Endothelial cell of umbilical vein (primary cell): ENCODE results near the gene TMC3. TPM values are rescaled to one million over a fixed set of nuclear protein-coding genes. Genes with fewer than 3 reads are reported as not detected.

Experiments
- BruUV-seq: library from RNA; stranded (reverse); fragments of 400-500 nt; replicated peaks from 2 replicates; lab custom pipeline; 2021; lab: Mats Ljungman, UMichigan
- CTCF ChIA-PET: fragments of 300-600, 350-600 bp; sonication (Branson Sonifier 250); formaldehyde crosslinking; loops from one replicate; lab custom pipeline; 2021; ENCODE audit warnings: antibody characterized with exemption, inconsistent platforms; lab: Charles Lee
- POLR2A ChIA-PET: fragments of 300-600, 350-600 bp; sonication (Branson Sonifier 250); formaldehyde crosslinking; loops from one replicate; lab custom pipeline; 2021; ENCODE audit warnings: antibody characterized with exemption, inconsistent platforms; lab: Charles Lee
- DNase-seq: peaks from one replicate; pipeline ENCODE4 v3.0.0-alpha.2; 2011; ENCODE audit warnings: low read depth, low spot score
- FAIRE-seq: peaks from 2 replicates; lab custom pipeline; 2011; peaks lifted over from hg19 to GRCh38; lab: Jason Lieb, UNC
- H2AFZ ChIP-seq: 2 replicates; pipeline ENCODE4 v1.6.0; 2012; ENCODE audit warnings: low read depth, low read length, control low read depth, inconsistent platforms
- H3K27ac ChIP-seq: 2 replicates; pipeline ENCODE4 v1.5.1; 2011; ENCODE audit warnings: low read depth, mild to moderate bottlenecking, control low read depth, low read length, moderate library complexity; ENCODE audit not compliant: insufficient read depth
- H3K27me3 ChIP-seq, 2 experiments: 2 replicates each; pipeline versions ENCODE4 v1.6.0 to v1.6.1; 2011; ENCODE audit warnings: low read length in 2 of 2, mixed read lengths in 1 of 2; ENCODE audit not compliant: control insufficient read depth in 2 of 2, insufficient read depth in 2 of 2
- H3K36me3 ChIP-seq, 2 experiments: 2 replicates in 1 of 2; 3 replicates in 1 of 2; pipeline ENCODE4 v1.5.1; 2011; ENCODE audit warnings: low read length in 2 of 2, mild to moderate bottlenecking in 1 of 2, moderate library complexity in 1 of 2; ENCODE audit not compliant: control insufficient read depth in 2 of 2, insufficient read depth in 2 of 2; ENCODE audit errors: extremely low read depth in 1 of 2
- H3K4me1 ChIP-seq: 3 replicates; pipeline ENCODE4 v1.5.1; 2011; ENCODE audit warnings: mild to moderate bottlenecking, low read length; ENCODE audit not compliant: control insufficient read depth, insufficient read depth; ENCODE audit errors: extremely low read depth
- H3K4me2 ChIP-seq: 2 replicates; pipeline ENCODE4 v1.6.1; 2011; ENCODE audit warnings: low read length, control low read depth, mixed read lengths; ENCODE audit not compliant: insufficient read depth
- H3K4me3 ChIP-seq, 3 experiments: fragments of 200-600 bp in 1 of 3; sonication (generic), shearing (Covaris generic) in 1 of 3; replicated peaks in 1 of 3; 2 replicates each; pipeline ENCODE4 v1.5.1; 2011 to 2016; ENCODE audit warnings: control low read depth in 3 of 3, low read length in 3 of 3, mild to moderate bottlenecking in 2 of 3, inconsistent platforms in 1 of 3, low read depth in 1 of 3, moderate library complexity in 1 of 3; ENCODE audit not compliant: insufficient read depth in 1 of 3
- H3K79me2 ChIP-seq: 2 replicates; pipeline ENCODE4 v1.6.0; 2012; ENCODE audit warnings: low read length, inconsistent platforms; ENCODE audit not compliant: control insufficient read depth, insufficient read depth
- H3K9ac ChIP-seq: replicated peaks from 2 replicates; pipeline ENCODE3; 2011; ENCODE audit warnings: low read length, control low read depth; ENCODE audit not compliant: insufficient read depth; ENCODE audit errors: extremely low read depth
- H3K9me1 ChIP-seq: replicated peaks from 3 replicates; pipeline ENCODE4 v1.6.0; 2011; ENCODE audit warnings: mild to moderate bottlenecking, low read length; ENCODE audit not compliant: control insufficient read depth, insufficient read depth; ENCODE audit errors: extremely low read depth
- H3K9me3 ChIP-seq: replicated peaks from 2 replicates; pipeline ENCODE4 v1.5.1; 2012; ENCODE audit warnings: low read length, inconsistent platforms; ENCODE audit not compliant: control insufficient read depth, insufficient read depth
- H4K20me1 ChIP-seq: replicated peaks from 2 replicates; pipeline ENCODE3; 2011; ENCODE audit warnings: mild to moderate bottlenecking, low read length; ENCODE audit not compliant: control insufficient read depth, insufficient read depth; ENCODE audit errors: extremely low read depth
- CTCF ChIP-seq, 2 donors: IDR thresholded peaks; 1 replicate in 1 of 2; 2 replicates in 1 of 2; pipeline ENCODE4 v1.5.1; 2011; ENCODE audit warnings: low read length in 2 of 2, mild to moderate bottlenecking in 2 of 2, moderate library complexity in 2 of 2, control low read depth in 1 of 2, inconsistent platforms in 1 of 2, low read depth in 1 of 2; ENCODE audit not compliant: insufficient read depth in 1 of 2; ENCODE audit errors: extremely low read depth in 1 of 2
- FOS ChIP-seq: IDR thresholded peaks from 2 replicates; pipeline ENCODE4 v1.6.1; 2011; ENCODE audit warnings: mild to moderate bottlenecking, low read length, moderate library complexity, borderline replicate concordance; ENCODE audit not compliant: insufficient read depth
- GATA2 ChIP-seq: IDR thresholded peaks from 2 replicates; pipeline ENCODE4 v1.7.0; 2011; ENCODE audit warnings: low read depth, mild to moderate bottlenecking, moderate library complexity, mixed read lengths, low read length; ENCODE audit not compliant: insufficient read length, insufficient read depth
- JUN ChIP-seq: IDR thresholded peaks from 2 replicates; pipeline ENCODE4 v1.6.1; 2011; ENCODE audit warnings: borderline replicate concordance, low read depth; ENCODE audit not compliant: insufficient read length, insufficient read depth
- MAX ChIP-seq: IDR thresholded peaks from 2 replicates; pipeline ENCODE4 v1.6.1; 2011; ENCODE audit not compliant: insufficient read depth, insufficient read length
- MYC ChIP-seq: IDR thresholded peaks from one replicate; pipeline ENCODE4 v1.6.1; 2011; ENCODE audit warnings: mild to moderate bottlenecking, low read depth, low read length
- POLR2AphosphoS5 ChIP-seq: IDR thresholded peaks from 2 replicates; pipeline ENCODE4 v1.6.1; 2012; ENCODE audit warnings: low read depth, mild to moderate bottlenecking, control low read depth, low read length, moderate library complexity; ENCODE audit not compliant: insufficient read depth
- dilution Hi-C: fragments of 300-500 bp; cut with MboI; formaldehyde crosslinking; loops from one replicate; pipeline ENCODE4 v1.15.0; 2019; ENCODE audit warnings: low sequenced_read_pairs; ENCODE audit not compliant: extremely low pct_ligation_motif_present
- intact Hi-C: fragments of 100-400 bp; cut with micrococcal nuclease; formaldehyde crosslinking; loops from one replicate; pipeline ENCODE4 v1.10.0; 2022
- polyA plus RNA-seq, 4 experiments: library from polyadenylated mRNA; depleted of rRNA in 3 of 4; stranded (reverse) in 3 of 4; unstranded in 1 of 4; fragments of >200 nt; gene quantifications; 2 replicates each; pipeline versions ENCODE4 v1.2.1 to v1.2.3, GENCODE V29; 2011 to 2012; ENCODE audit warnings: missing spikeins in 1 of 4
- total RNA-seq: library from RNA; stranded (reverse); gene quantifications from 2 replicates; pipeline ENCODE4 v1.2.3, GENCODE V29; 2021

Gene TMC3
- total and polyA plus RNA-seq, 2 donors (not counting 3 experiments of a cell fraction or from before 2014, with no cell fraction given) = not detected

- POLR2A ChIA-PET = no interaction called here
- no peak for TF ChIP-seq GATA2
- TF ChIP-seq POLR2AphosphoS5 = no peak
- no peak for TF ChIP-seq JUN
- TF ChIP-seq CTCF (IDR thresholded peaks at IDR 0.05; ENCODE audit: extremely low read depth in 1 of 2, insufficient read depth in 1 of 2, low read depth in 1 of 2, low read length in 2 of 2) = no peak
- H3K4me1 ChIP-seq = no peaks in the 10 kb centered on the region
These were observed 10.1 kb downstream of the TMC3 start for GRCh38 chr15:81363718-81364500.

GRCh38 chr15:81363276-81363675 lies 10.7 kb downstream of the TMC3 start:
- intact Hi-C loops = no loop called here
- Histone ChIP-seq H3K36me3 (no peaks in the 10 kb centered on the region), H3K27ac (no peak overlapping the region), H3K27me3 (peaks cover 0 to 2% of the 10 kb centered on the region in 2 experiments), H3K9ac (no peak overlapping the region), H2AFZ (no peak overlapping the region), H4K20me1 (no peaks in the 10 kb centered on the region), H3K4me3 (no peak overlapping the region), H3K9me3 (no peaks in the 10 kb centered on the region), H3K9me1 (no peaks in the 10 kb centered on the region), H3K79me2 (no peaks in the 10 kb centered on the region), H3K4me1 (no peaks in the 10 kb centered on the region), H3K4me2 (no peak overlapping the region)
- no peak for DNase-seq
- ChIA-PET CTCF (no interaction called here), POLR2A (no interaction called here)
- dilution Hi-C loops = no loop called here
- FAIRE-seq = no peak
- no TSS peak for BruUV-seq
- TF ChIP-seq MYC (no peak), FOS (no peak), MAX (no peak), GATA2 (no peak)

More at GRCh38 chr15:81363718-81364500, 10.1 kb downstream of the TMC3 start:
- no peak for FAIRE-seq
- no peaks in the 10 kb centered on the region for H3K79me2 ChIP-seq
- DNase-seq = no peak
- BruUV-seq = no TSS peak
- no peaks in the 10 kb centered on the region for H3K36me3 ChIP-seq
- H2AFZ ChIP-seq = no peak overlapping the region
- H3K27me3 ChIP-seq = peaks cover 0 to 2% of the 10 kb centered on the region in 2 experiments
- dilution Hi-C loops = no loop called here
- intact Hi-C loops = no loop called here
- H3K9me1 ChIP-seq = no peaks in the 10 kb centered on the region
- H3K27ac ChIP-seq = no peak overlapping the region
- no peaks in the 10 kb centered on the region for H4K20me1 ChIP-seq
- H3K4me2 ChIP-seq = no peak overlapping the region
- CTCF ChIA-PET = no interaction called here
- H3K9me3 ChIP-seq = no peaks in the 10 kb centered on the region
- no peak overlapping the region for H3K4me3 ChIP-seq
- H3K9ac ChIP-seq = no peak overlapping the region
